Stimulated activated CD8-positive, alpha-beta memory T cell treated with anti-CD3 and anti-CD28 coated beads, Interleukin-4, amount 100 ng/mL, for 24 hours (primary cell): ENCODE measurements around the gene CDK14.

Experiments
- DNase-seq: peaks from one replicate; pipeline ENCODE4 v3.0.0-alpha.2; 2020; ENCODE audit warnings: low read depth

CDK14 gene

DNA sequence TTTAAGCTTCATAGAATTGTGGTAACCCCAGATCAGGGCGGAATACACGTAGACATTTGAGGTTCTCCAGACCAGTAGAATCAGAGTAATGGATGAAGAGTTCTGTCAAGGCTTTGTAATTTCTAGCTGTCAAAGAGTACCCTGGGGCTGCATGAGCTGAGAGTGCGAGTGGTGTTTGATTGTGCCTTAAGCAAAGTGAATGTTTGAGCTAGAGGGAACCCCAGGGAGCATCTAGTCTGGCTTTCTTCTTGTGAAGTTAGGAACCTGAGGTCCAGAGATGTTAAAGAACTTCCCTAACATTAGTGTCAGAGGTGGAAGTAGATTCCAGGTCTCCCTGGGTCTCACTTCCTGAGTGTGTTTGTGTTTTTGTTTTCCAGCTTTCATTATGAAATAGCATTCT lies 455.8 kb downstream of the CDK14 start:
- DNase-seq, result no peak

DNA sequence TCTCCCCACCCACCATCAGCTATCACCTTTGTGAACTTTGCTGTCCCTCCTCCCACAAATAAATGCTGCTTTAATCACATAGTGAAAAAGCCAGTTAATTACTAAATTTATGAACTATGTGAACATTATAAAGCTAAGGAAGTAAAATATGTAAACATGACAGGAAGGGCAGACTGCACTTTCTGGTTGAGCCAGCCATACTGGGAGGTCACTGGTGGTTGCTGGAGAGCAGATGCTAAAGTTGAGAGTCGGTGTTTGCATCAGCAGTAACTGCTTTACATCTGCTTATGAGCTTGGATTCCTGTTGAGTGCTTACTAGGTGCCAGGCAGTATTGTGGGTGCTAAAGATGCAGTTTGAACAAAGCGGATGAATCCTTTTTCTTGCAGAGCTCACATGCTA lies 458.3 kb downstream of the CDK14 start:
- no peak for DNase-seq

DNA sequence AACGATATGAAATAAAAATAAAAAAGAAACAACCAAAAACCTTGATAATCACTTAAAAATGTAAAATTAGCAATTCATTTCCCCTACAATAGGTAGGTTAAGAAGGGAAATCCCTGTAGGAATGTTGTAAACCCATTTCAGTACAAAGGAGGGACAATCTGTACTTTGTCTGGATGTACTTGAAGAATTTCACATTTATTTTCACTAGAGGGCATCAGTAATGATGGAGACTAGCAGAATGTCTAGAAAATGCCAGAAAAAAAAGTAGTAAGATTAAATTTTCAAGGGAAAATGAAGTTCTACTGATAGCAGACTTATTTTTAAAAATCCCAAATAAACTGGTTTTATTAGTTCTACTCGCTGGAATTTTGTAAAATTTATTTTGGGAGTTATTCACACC lies 459.1 kb downstream of the CDK14 start:
- no peak for DNase-seq

DNA sequence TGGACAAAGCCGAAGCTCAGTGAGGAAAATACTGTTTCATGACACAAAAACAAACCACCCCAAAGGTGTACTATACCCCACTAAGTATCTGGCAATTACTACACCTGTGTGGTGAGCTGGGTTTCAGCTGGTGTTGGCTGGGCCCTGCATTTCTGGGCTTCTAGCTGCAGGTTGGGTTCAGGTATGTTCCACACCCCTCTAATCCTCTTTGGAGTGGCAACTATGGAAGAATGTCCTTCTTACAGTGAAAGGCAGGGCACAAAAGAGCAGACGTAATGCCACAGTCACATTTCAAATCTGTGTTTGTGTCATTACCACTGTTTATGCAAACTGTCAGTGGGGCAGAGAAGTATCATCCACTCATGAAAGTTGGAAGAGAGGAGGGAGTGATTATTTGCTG lies 466.6 kb downstream of the CDK14 start:
- no peak for DNase-seq

DNA sequence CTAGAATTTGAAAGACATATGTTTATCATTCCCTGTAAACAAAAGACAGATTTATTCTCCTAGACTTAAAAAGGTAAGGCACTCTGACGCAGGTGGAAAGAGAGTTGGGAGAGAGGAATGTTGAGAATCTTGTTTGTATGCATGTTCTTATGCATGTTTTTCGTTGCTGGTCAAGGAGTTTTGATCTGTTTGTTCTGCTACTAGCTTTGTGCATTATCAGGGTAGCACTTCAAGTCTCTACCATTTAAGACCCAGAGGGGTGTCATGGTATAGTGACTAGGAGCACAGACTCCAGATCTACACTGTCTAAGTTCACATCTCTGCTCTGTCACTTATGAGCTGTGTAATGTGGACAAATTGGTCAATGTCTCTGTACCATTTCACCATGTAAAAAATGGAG lies 467.9 kb downstream of the CDK14 start:
- DNase-seq, result no peak

DNA sequence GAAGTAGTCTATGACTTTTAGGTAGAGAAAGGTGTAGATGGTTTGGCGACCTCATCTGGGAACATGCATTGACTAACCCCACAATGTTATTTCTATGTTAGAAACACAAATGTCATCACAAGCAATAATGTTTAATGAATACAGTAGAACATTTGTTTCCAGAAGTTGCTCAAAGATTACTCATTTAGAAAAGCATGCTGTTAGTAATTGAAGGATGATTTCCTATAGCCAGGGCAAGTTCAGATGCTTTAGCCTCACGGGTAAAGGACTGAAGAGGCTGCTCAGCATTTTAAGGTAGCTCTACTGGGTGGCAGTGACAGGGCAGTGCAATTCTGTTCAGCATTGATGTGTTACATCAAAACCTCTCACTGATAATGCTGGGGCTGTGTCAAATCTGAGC lies 468.8 kb downstream of the CDK14 start:
- DNase-seq, result no peak

DNA sequence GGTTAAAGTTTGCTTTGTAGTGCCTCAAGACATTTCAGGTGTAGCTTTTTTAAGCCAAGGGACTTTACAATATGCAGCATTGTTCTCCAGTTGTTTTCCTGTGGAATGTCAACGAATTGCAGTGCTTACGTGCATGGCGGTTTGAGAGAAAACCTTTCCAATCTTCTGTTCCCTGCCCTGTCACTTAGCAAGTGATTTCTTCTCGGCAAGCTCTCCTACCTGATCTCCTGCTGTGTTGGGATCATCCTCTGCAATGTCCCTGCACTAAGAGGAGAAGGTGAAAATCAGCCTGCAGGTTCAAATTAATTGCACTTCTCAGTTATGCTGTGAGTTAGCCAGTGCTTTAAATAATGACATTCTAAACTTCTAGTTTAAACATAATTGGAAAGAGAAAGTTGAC lies 470.5 kb downstream of the CDK14 start:
- no peak for DNase-seq

DNA sequence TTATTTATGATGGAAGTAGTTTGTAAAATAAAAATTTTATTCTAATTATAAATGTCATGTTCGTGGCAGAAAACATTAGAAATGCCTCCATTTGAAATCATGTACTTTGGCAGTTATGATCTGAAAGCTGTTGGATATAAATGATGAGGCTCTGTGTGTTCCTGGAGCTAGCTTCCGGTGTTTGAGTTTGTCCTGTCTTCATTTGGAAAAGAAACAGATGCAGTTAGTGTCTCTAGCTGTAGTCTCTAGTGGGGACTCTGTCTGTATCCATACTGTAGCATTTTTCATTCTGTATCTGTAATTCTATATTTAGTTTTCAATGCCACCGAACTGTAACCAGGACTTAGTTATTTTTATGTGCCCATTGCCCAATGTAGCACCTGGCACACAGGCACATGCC lies 471.1 kb downstream of the CDK14 start:
- DNase-seq, result no peak

DNA sequence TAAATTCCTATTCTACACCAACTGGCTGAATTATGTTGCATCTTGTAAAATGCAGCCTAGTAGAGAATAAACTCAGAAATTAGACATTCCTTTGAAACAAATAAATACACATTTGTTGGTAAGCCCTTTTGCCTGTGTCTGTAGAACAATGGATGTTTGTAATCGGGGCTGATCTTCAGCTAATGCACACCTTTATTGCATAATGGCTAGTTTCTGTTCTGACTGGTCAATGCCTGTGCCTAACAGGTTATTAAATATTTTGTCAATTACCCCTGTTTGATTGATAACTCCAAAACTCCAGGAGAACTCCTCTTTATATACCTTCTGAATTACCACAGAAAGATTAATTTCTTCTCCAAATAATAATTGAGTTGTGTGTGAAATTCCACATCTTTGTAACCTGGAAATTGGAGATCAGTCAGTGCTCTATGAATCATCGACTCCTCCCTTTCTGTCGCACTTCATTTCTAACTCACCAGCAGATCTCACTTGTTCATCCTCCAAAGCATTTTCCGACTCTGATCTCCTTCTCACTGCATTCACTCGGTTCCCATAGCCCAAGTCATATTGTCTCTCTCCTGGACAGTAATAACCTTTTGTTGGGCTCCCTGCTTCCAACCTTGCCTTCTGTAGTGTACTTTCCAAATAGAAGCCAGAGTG lies 472.1 kb downstream of the CDK14 start:
- no peak for DNase-seq

DNA sequence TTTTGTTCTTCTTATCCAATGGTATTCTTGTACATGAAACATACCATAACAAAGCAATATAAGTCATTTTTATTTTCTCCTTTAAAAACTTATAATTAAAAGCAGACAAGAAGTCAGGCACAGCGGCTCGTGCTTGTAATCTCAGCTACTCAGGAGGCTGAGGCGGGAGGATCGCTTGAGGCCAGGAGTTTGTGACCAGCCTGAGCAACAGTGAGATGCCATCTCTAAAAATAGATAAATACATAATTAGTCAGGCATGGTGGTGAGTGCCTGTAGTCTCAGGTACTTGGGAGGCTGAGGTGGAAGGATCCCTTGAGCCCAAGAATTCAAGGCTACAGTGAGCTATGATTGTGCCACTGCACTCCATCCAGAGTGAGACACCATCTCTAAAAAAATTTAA lies 473.0 kb downstream of the CDK14 start:
- DNase-seq, result no peak

DNA sequence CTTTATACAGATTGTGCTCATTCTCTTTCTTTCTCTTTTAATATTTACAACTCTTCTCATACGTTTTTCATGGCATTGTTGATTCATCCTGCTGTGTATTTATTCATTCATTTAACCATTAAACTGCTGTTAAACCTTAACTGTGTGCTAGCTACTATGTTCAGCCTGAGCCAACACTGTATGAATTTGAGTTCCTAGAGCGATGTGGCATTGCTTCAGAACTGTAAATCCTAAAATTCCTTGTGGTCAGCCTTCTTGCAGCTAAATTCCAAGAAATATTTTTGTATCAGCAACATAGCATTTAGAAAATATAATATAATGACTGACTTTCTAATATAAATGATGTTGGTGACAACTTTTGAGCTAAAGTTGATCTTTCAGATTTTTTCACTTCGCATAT lies 483.4 kb downstream of the CDK14 start:
- DNase-seq, result no peak

DNA sequence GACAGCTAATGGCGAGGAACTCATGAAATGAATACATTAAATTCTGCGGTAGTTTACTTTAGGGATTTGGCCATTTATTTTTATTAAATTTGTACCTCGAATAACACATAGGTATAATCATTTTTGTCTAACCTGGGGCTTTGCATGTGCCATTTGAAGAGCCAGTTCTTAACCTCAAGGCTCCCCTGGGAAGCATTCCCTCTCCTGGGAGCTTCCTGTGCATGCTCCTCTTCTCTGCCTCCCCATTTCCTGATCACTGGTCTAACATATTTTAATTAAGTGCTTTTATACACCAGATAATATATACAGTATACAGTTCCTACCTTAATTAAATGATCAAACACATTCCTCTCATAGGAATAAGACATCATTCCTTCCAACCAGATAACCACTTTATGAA lies 484.2 kb downstream of the CDK14 start:
- DNase-seq, result no peak

DNA sequence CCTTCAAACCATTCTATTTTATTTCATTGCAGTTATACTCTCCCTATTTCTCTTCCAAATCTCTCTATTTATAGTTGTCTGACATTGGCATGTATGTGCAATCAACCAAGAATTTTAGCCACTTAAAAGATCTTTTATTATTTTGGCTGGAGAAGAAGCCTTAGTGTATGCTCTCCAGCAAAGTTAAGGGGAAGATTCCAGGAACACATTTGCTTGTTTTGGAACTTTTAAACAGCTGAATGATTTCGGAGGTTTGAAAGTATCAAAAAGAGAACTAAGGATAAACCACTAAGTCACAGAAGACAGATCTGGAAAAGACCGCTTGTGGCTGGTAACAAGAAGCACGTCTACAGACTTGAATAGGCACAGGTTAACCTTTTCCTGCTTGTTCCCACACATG lies 485.9 kb downstream of the CDK14 start:
- DNase-seq, result no peak

DNA sequence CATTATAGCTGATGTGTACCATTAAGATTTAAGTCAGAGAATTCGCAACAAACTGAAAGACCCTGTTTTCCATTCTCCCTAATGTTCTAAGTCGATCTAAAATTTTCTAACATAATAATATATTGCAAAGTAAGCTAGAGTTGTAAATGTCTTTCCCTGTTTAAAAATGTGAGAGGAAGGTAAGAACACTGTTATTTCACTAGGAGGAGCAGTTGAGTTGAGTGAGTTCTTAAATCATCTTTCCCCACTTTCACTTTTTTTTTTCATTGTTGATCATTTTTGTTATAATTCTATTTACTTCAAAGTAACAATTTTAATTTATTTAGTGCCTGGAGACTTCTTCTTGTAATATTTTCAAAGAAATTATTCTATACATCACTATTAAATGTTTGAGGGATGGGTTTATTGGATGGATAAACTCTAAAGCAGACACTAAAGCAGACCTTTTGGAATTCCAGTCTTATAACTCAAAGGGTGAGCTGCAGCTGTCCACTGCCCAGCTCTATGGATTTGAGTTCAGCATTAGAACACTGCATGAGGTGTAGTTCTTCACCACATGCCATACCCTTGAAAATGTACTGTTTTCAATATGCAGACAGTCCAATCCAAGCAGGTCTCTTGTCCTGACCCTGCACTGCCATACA lies 486.9 kb downstream of the CDK14 start:
- no peak for DNase-seq

DNA sequence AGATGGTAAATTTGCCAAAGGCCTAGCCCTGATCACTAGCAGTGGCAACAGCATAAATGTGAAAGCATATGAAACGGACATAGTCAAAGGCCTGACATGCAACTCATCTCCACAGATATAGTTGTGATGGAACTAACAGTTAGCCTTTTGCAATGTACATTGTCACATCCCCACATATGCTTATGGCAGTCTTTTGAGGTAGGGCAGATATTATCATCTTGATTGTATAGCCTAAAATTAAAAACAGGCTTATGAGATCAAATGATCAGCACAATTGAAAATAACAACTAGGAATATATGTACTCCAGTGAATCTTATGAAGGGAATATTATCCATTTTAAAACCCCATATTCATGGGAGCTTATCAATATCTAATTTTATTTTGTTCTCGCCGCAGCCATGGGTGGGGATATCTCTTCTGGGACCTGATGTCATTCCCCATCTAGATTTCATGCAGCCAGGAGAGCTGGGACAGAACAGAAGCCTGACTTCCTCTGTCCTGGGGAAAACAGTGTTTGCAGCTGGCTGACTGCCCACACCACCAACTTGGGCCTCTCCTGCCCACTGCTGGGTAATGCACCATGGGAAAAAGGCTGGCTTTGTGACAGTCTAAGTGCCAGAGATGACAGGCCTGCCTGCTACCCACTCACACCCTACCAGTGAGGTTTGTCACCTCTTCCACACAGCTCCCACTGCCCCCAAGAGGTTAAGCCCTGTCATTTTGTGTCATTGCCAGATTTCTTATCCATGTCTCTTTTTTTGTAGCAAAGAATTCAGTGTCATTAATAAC lies 487.9 kb downstream of the CDK14 start:
- DNase-seq, result no peak

DNA sequence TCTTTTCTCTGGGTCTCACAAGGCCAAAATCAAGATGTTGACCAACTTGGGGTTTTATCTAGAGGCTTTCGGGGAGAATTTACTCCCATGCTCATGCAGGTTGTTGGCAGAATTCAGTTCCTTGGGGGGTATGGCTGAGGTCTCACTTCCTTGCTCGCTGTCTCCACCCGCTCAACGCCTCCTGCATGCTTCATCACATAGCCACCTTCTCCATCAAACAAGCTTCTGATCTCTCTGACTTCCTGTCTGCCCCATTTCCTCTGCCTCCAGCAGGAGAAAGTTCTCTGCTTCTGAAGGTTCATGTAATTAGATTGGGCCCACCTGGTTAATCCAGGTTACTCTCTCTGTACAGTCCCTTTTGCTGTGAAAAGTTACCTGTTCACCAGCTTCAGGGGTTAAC lies 489.1 kb downstream of the CDK14 start:
- no peak for DNase-seq

DNA sequence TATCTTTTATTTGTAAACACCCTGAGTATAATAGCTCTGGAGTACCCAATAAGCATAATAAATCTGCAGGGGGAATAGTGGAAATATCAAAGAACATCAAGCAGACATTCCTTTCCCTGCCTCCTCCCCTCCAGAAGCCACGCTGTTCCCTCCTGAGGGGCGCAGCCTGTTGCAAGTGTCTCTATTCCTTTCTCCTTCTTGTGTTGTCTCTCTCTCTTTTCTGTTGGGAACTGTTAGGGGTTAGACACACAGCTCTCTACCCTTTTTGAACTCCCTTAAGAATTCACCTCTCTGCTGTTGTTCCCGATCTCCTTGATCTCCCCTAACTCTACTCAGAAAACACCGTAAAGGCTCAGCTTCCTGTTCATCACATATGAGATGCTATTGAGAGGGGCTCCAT lies 490.1 kb downstream of the CDK14 start:
- DNase-seq, result no peak

DNA sequence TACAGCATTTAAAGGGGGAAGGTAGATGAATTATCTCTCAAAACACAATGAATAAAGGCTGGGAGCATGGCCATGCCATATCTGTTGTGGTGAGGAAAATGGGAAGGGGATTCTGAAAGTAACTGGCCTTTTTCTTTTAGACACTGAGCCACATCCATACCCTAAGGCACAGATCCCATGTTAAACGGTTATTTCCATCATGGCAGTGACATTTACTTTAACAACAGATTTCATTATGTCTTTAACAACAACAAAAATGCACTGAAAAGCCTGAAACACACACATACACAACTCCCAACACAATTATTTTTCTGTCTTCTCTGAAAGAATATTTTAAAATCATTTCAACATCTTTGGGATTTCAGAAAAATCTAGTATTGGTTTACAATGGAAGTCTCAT lies 492.0 kb downstream of the CDK14 start:
- no peak for DNase-seq

DNA sequence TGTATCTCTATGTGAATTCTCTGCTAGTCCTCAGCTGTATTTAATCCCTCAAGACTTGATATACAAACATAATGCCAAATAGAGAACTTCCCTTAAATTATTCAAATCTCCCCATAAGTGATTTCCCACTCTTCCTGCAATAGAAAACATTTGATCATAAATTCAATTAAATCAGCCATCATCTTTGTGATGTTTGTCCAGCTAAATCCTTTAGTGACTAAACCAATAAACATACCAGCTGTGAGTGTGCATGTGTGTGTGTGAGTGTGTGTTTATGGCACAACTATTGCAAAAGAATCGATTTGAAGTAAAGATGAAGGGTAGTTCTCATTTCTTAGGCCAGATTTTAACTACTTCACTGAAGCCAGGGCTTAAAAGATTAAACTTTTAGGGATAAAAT lies 492.6 kb downstream of the CDK14 start:
- no peak for DNase-seq

DNA sequence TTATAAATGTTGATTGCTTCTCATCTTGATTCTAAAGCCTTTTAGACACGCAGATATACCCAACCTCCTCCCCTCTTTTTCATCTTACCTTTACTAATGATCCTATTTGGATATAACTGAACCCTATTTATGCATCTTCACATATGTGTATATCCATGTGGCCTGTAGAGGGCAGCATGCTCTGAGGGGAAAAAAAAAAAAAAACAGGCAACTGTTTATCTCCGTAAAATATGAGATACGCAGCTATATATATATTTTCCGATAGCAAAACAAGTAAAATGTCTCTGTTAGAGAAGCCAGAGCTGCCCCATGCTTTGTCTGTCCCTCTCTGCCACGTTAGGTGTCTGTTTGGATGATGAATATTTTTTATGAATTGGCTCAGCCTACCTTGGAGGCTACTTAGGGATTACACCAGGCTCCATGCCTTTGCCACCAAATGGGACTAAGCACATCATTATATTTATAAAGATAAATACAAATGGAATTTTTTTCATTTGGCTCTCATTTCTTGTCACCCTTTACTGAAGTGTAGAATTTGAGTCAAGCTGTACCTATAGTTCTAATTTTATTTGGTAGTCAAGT lies 493.4 kb downstream of the CDK14 start:
- no peak for DNase-seq

DNA sequence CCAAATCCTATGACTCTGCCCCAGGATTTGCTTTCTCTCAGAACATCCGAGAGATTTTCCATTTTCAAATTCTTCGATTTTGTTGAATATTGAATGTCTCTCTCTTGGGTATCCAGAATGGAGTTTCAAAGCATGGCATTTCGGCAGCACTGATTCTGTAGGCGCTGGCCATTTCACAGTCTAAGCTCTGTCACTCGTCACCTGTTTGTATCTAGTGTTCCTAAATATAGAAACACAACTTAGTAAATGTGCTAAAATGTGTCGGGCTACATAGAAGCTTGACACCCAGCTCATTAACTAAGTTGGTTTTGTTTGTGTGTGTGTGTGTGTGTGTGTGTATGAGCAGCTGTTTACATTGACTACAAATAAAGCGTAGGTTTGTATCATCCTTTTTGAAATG lies 494.6 kb downstream of the CDK14 start:
- DNase-seq, result no peak

DNA sequence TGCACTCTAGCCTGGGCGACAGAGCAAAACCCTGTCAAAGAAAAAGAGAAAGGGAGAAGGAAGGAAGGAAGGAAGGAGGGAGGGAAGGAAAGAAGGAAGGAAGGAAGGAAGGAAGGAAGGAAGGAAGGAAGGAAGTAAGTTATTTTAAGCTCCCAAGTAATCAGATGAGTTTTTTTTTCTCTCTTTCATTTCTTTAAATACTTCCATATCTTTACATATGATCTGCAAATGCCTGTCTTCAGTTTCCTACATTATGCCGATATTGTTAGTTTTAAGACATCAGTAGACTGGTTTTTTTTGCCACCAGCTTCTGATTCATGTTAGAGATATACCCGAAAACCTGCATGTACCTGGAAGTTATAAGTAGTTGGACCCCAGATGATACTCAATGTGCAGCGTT lies 495.5 kb downstream of the CDK14 start:
- no peak for DNase-seq

DNA sequence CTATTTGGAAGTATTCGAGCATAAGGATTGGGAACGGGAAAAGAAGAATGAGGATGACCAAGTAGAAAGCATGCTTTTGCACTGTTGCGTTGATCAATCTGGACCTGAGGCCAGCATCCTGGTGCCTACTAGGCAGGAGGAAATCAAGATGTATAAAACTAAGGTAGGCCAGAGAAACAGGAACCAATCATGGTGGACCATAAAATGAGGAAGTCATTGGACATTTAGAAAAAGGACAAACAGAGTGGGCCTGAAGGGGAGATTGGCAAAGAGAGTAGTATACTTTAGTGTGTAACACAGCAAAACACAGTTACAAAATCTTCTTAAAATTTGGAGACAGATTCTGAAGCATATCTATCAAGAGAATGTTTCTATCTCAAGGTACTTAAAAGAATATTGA lies 497.1 kb downstream of the CDK14 start:
- DNase-seq, result no peak
